Aorta (tissue), 5 donors: Measurements from ENCODE around the gene SOX13. TPM values are rescaled to one million over a fixed set of nuclear protein-coding genes. Genes with fewer than 3 reads are reported as not detected.

Experiments used
- ATAC-seq: fragments of 200-7000 bp; cut with Tn5 transposase; one replicate; pipeline ENCODE4 v1.9.1; 2022; ENCODE audit warnings: moderate library complexity; ENCODE audit not compliant: low FRiP score
- DNase-seq, 2 donors: peaks; one replicate each; pipeline ENCODE4 v3.0.0-alpha.2; 2020
- H3K27ac ChIP-seq, 2 donors: one replicate each; pipeline ENCODE4 v1.5.1; 2013; ENCODE audit warnings: low read length in 2 of 2, mild to moderate bottlenecking in 2 of 2, moderate library complexity in 2 of 2, control low read depth in 1 of 2, inconsistent platforms in 1 of 2, low read depth in 1 of 2
- H3K27me3 ChIP-seq, 2 donors: one replicate each; pipeline ENCODE4 v1.6.1; 2013; ENCODE audit warnings: control low read depth in 1 of 2, low read length in 1 of 2, mild to moderate bottlenecking in 1 of 2, moderate library complexity in 1 of 2; ENCODE audit not compliant: insufficient read depth in 2 of 2, control insufficient read depth in 1 of 2
- H3K36me3 ChIP-seq, 2 donors: one replicate each; pipeline ENCODE4 v1.6.1; 2013; ENCODE audit warnings: control low read depth in 1 of 2, low read length in 1 of 2, mild to moderate bottlenecking in 1 of 2; ENCODE audit not compliant: insufficient read depth in 2 of 2, control insufficient read depth in 1 of 2
- H3K4me1 ChIP-seq, 2 donors: one replicate each; pipeline ENCODE4 v1.6.1; 2013; ENCODE audit warnings: low read length in 2 of 2, control low read depth in 1 of 2, mild to moderate bottlenecking in 1 of 2, moderate library complexity in 1 of 2; ENCODE audit not compliant: insufficient read depth in 2 of 2, control insufficient read depth in 1 of 2
- H3K4me3 ChIP-seq, 2 donors: one replicate each; pipeline ENCODE4 v1.5.1; 2013; ENCODE audit warnings: low read length in 2 of 2, control low read depth in 1 of 2, mild to moderate bottlenecking in 1 of 2
- H3K9me3 ChIP-seq: one replicate; pipeline ENCODE4 v1.6.1; 2013; ENCODE audit warnings: mild to moderate bottlenecking, low read length; ENCODE audit not compliant: control insufficient read depth
- WGBS, 2 donors: extraction: QIAGEN DNeasy Blood & Tissue Kit; methylation state at CpG; one replicate each; pipeline ENCODE4 v1.1.7; 2013; 5-methylcytosine and 5-hydroxymethylcytosine counted together
- intact Hi-C, 2 donors: fragments of 100-400 bp; cut with DNase I; formaldehyde crosslinking; loops; one replicate each; pipeline versions ENCODE4 v1.14.2 to v1.15.0; 2022
- polyA plus RNA-seq, 2 donors: library from polyadenylated mRNA; stranded (reverse); fragments of 200-250 nt; gene quantifications; one replicate each; pipeline ENCODE4 v1.2.3, GENCODE V29; 2013
- total RNA-seq, 2 donors: library from RNA; stranded (reverse); fragmentation: NEBNext Ultra II Directional; extraction: Animal tissue kit (Norgen Biotek cat#: 25700); gene quantifications; one replicate each; pipeline ENCODE4 v1.2.1, GENCODE V29; 2021
- donor health status: healthy with polysubstance abuse.
- donor health status: Bipolar disorder and iron deficiency.
- donor health status: DM: no; HTN: no; CAD: no.
- donor health status: DM: no; HTN: no; CAD: no.
- donor health status: DM: yes; HTN: yes; CAD: no.

Gene SOX13
- total and polyA plus RNA-seq, 4 donors: 9.6 to 52.8 (median 28.6) TPM

- DNase-seq (peak in 1 of 2 donors; percentile 63), ATAC-seq (no peak)
- Histone ChIP-seq H3K27ac (peak overlapping the region in 1 of 2 donors; percentile 11), H3K27me3 (no peaks in the 10 kb centered on the region), H3K4me1 (peaks cover 0 to 1% of the 10 kb centered on the region in 2 donors), H3K36me3 (no peaks in the 10 kb centered on the region), H3K4me3 (no peak overlapping the region), H3K9me3 (no peaks in the 10 kb centered on the region)
- WGBS, 2 donors: 74 to 85% methylated on average over 16 of the region's 16 CpGs
- intact Hi-C loops: no loop called here
These were observed 77.0 kb downstream of the SOX13 start for GRCh38 chr1:204149635-204150565.

- DNase-seq: no peak
- 28 to 37% methylated on average over 24 to 33 of the region's 33 CpGs for WGBS, 2 donors
These were observed 78.0 kb downstream of the SOX13 start for GRCh38 chr1:204150702-204151551.

GRCh38 chr1:204151552-204152309 lies 78.8 kb downstream of the SOX13 start, which contains the start of gene ETNK2:
TSS of gene ETNK2 (minus strand) at chr1:204152044. CDS start at chr1:204151852, 192 bp downstream.
- H3K36me3 ChIP-seq: no peaks in the 10 kb centered on the region
- H3K27ac ChIP-seq: peak within 1 kb of the TSS in 1 of 2 donors; percentile 77
- 0 to 1% methylated on average over 35 to 94 of the region's 94 CpGs for WGBS, 2 donors
- H3K4me3 ChIP-seq: peak within 1 kb of the TSS; percentile 67 to 87
- ATAC-seq (peak; percentile 67), DNase-seq (peak; percentile 78 to 92)
- no peaks in the 10 kb centered on the region for H3K9me3 ChIP-seq
- intact Hi-C loops: no loop called here
- no peaks in the 10 kb centered on the region for H3K27me3 ChIP-seq
- H3K4me1 ChIP-seq: peaks cover 0 to 1% of the 10 kb centered on the region in 2 donors

More at GRCh38 chr1:204150702-204151551, 78.0 kb downstream of the SOX13 start:
- intact Hi-C loops: no loop called here
- Histone ChIP-seq H3K4me3 (peak overlapping the region; percentile 67 to 87), H3K27me3 (no peaks in the 10 kb centered on the region), H3K9me3 (no peaks in the 10 kb centered on the region), H3K4me1 (peaks cover 0 to 1% of the 10 kb centered on the region in 2 donors), H3K36me3 (no peaks in the 10 kb centered on the region), H3K27ac (peak overlapping the region in 1 of 2 donors; percentile 77)
- peak; percentile 36 for ATAC-seq

GRCh38 chr1:204152310-204153044 lies 79.6 kb downstream of the SOX13 start:
- peak in 1 of 2 donors; percentile 50 for DNase-seq

GRCh38 chr1:204153667-204154066 lies 80.8 kb downstream of the SOX13 start:
- intact Hi-C loops: no loop called here
- 90 to 92% methylated on average over 5 of the region's 5 CpGs for WGBS, 2 donors
- H3K27me3 ChIP-seq: no peaks in the 10 kb centered on the region
- no peak overlapping the region for H3K4me3 ChIP-seq
- ATAC-seq: no peak
- H3K9me3 ChIP-seq: no peaks in the 10 kb centered on the region
- no peak overlapping the region for H3K27ac ChIP-seq
- H3K36me3 ChIP-seq: no peaks in the 10 kb centered on the region
- peaks cover 0 to 1% of the 10 kb centered on the region in 2 donors for H3K4me1 ChIP-seq
- DNase-seq: peak in 1 of 2 donors; percentile 39

More at GRCh38 chr1:204152310-204153044, 79.6 kb downstream of the SOX13 start:
- H3K36me3 ChIP-seq: no peaks in the 10 kb centered on the region
- peak overlapping the region in 1 of 2 donors; percentile 17 for H3K27ac ChIP-seq
- no peaks in the 10 kb centered on the region for H3K9me3 ChIP-seq
- intact Hi-C loops: no loop called here
- 15% methylated on average over 24 to 25 of the region's 25 CpGs for WGBS, 2 donors
- no peaks in the 10 kb centered on the region for H3K27me3 ChIP-seq
- H3K4me3 ChIP-seq: peak overlapping the region; percentile 67 to 87
- no peak for ATAC-seq
- H3K4me1 ChIP-seq: peaks cover 0 to 1% of the 10 kb centered on the region in 2 donors

- no peak for ATAC-seq
- H3K27me3 ChIP-seq: no peaks in the 10 kb centered on the region
- DNase-seq: peak in 1 of 2 donors; percentile 67
These were observed 81.8 kb downstream of the SOX13 start for GRCh38 chr1:204154568-204155255.

GRCh38 chr1:204155881-204156280 lies 83.0 kb downstream of the SOX13 start:
- peak in 1 of 2 donors; percentile 46 for DNase-seq
- Histone ChIP-seq H3K36me3 (no peaks in the 10 kb centered on the region), H3K4me3 (no peak overlapping the region), H3K4me1 (no peaks in the 10 kb centered on the region), H3K9me3 (no peaks in the 10 kb centered on the region), H3K27ac (no peak overlapping the region), H3K27me3 (no peaks in the 10 kb centered on the region)
- 93 to 94% methylated on average over 10 of the region's 10 CpGs for WGBS, 2 donors
- intact Hi-C loops: no loop called here
- no peak for ATAC-seq

More at GRCh38 chr1:204154568-204155255, 81.8 kb downstream of the SOX13 start:
- intact Hi-C loops: no loop called here
- no peaks in the 10 kb centered on the region for H3K36me3 ChIP-seq
- no peaks in the 10 kb centered on the region for H3K9me3 ChIP-seq
- peaks cover 0 to 1% of the 10 kb centered on the region in 2 donors for H3K4me1 ChIP-seq
- H3K27ac ChIP-seq: no peak overlapping the region
- no peak overlapping the region for H3K4me3 ChIP-seq
- WGBS, 2 donors: 94 to 97% methylated on average over 15 of the region's 15 CpGs
